Mesenchymal stem cell (in vitro differentiated cells and primary cell): ENCODE measurements around the gene HIVEP3.

Experiments
- DNase-seq: peaks from one replicate; pipeline ENCODE4 v3.0.0-alpha.2; 2013
- H2AFZ ChIP-seq: one replicate; pipeline ENCODE4 v1.6.1; 2013; ENCODE audit warnings: low read depth, mild to moderate bottlenecking, control low read depth, inconsistent platforms, low read length, moderate library complexity
- H2AK5ac ChIP-seq: 2 replicates; pipeline ENCODE4 v1.6.1; 2013; ENCODE audit warnings: low read length, moderate library complexity, mild to moderate bottlenecking, inconsistent platforms; ENCODE audit not compliant: severe bottlenecking
- H2BK120ac ChIP-seq: one replicate; pipeline ENCODE4 v1.6.1; 2013; ENCODE audit warnings: low read depth, mild to moderate bottlenecking, inconsistent platforms, low read length, moderate library complexity
- H2BK12ac ChIP-seq, 2 experiments: one replicate each; pipeline ENCODE4 v1.6.1; 2013; ENCODE audit warnings: inconsistent platforms in 2 of 2, low read length in 2 of 2, mild to moderate bottlenecking in 2 of 2, moderate library complexity in 2 of 2, control low read depth in 1 of 2
- H2BK15ac ChIP-seq: one replicate; pipeline ENCODE4 v1.6.1; 2013; ENCODE audit warnings: mild to moderate bottlenecking, low read depth, inconsistent platforms; ENCODE audit not compliant: poor library complexity, severe bottlenecking
- H2BK5ac ChIP-seq: 2 replicates; pipeline ENCODE4 v1.6.1; 2013; ENCODE audit warnings: low read depth, mild to moderate bottlenecking, low read length, control low read depth, inconsistent platforms; ENCODE audit not compliant: poor library complexity, severe bottlenecking
- H3K14ac ChIP-seq, 2 experiments: one replicate each; pipeline ENCODE4 v1.6.1; 2013; ENCODE audit warnings: inconsistent platforms in 2 of 2, low read length in 2 of 2, control low read depth in 1 of 2, mild to moderate bottlenecking in 1 of 2, moderate library complexity in 1 of 2
- H3K18ac ChIP-seq, 2 experiments: one replicate each; pipeline ENCODE4 v1.6.1; 2013; ENCODE audit warnings: inconsistent platforms in 2 of 2, low read length in 2 of 2, control low read depth in 1 of 2, low read depth in 1 of 2, mild to moderate bottlenecking in 1 of 2
- H3K23ac ChIP-seq, 2 experiments: one replicate each; pipeline ENCODE4 v1.6.1; 2013; ENCODE audit warnings: inconsistent platforms in 2 of 2, low read length in 2 of 2, mild to moderate bottlenecking in 2 of 2, moderate library complexity in 2 of 2, control low read depth in 1 of 2
- H3K27ac ChIP-seq: 2 replicates; pipeline ENCODE4 v1.5.1; 2013; ENCODE audit warnings: mild to moderate bottlenecking, moderate library complexity, low read length, control low read depth, inconsistent platforms; ENCODE audit not compliant: poor library complexity, severe bottlenecking
- H3K27me3 ChIP-seq, 2 experiments: 2 replicates each; pipeline versions ENCODE4 v1.6.1 to v1.7.0; 2013; ENCODE audit warnings: low read length in 2 of 2, mild to moderate bottlenecking in 2 of 2, moderate library complexity in 2 of 2, control low read depth in 1 of 2, inconsistent platforms in 1 of 2; ENCODE audit not compliant: control insufficient read depth in 1 of 2, insufficient read depth in 1 of 2
- H3K36me3 ChIP-seq, 2 experiments: 2 replicates each; pipeline versions ENCODE4 v1.6.1 to v1.7.0; 2013; ENCODE audit warnings: low read length in 2 of 2, control low read depth in 1 of 2, inconsistent platforms in 1 of 2, low read depth in 1 of 2, mild to moderate bottlenecking in 1 of 2; ENCODE audit not compliant: insufficient read depth in 2 of 2, control insufficient read depth in 1 of 2
- H3K4ac ChIP-seq, 2 experiments: one replicate each; pipeline ENCODE4 v1.6.1; 2013; ENCODE audit warnings: inconsistent platforms in 2 of 2, low read length in 2 of 2, mild to moderate bottlenecking in 2 of 2, moderate library complexity in 2 of 2, control low read depth in 1 of 2, low read depth in 1 of 2
- H3K4me1 ChIP-seq: 2 replicates; pipeline ENCODE4 v1.6.1; 2013; ENCODE audit warnings: low read depth, low read length, control low read depth; ENCODE audit not compliant: control insufficient read depth, insufficient read depth
- H3K4me2 ChIP-seq: 2 replicates; pipeline ENCODE4 v1.6.1; 2013; ENCODE audit warnings: low read length, mild to moderate bottlenecking, inconsistent platforms; ENCODE audit not compliant: poor library complexity, severe bottlenecking
- H3K4me3 ChIP-seq, 2 experiments: 2 replicates each; pipeline versions ENCODE4 v1.5.1 to v1.7.0; 2013; ENCODE audit warnings: low read length in 2 of 2, mild to moderate bottlenecking in 2 of 2, control low read depth in 1 of 2, low read depth in 1 of 2; ENCODE audit not compliant: insufficient read depth in 1 of 2
- H3K79me1 ChIP-seq: replicated peaks from 2 replicates; pipeline ENCODE4 v1.6.1; 2013; ENCODE audit warnings: mild to moderate bottlenecking, control low read depth, low read length, inconsistent platforms; ENCODE audit not compliant: poor library complexity, severe bottlenecking
- H3K9ac ChIP-seq: 2 replicates; pipeline ENCODE4 v1.7.0; 2013; ENCODE audit warnings: mild to moderate bottlenecking, low read length, moderate library complexity
- H3K9me3 ChIP-seq: 2 replicates; pipeline ENCODE4 v1.7.0; 2013; ENCODE audit warnings: mild to moderate bottlenecking, low read length; ENCODE audit not compliant: control insufficient read depth
- H4K8ac ChIP-seq: one replicate; pipeline ENCODE4 v1.6.1; 2013; ENCODE audit warnings: inconsistent platforms, mild to moderate bottlenecking, low read length, moderate library complexity
- H4K91ac ChIP-seq: one replicate; pipeline ENCODE4 v1.6.1; 2013; ENCODE audit warnings: mild to moderate bottlenecking, low read length, inconsistent platforms
- WGBS: methylation state at CpG from one replicate; pipeline ENCODE4 v1.1.7; 2013; ENCODE audit warnings: mixed read lengths; 5-methylcytosine and 5-hydroxymethylcytosine counted together

Gene HIVEP3

GRCh38 chr1:41661428-41662060, 257.2 kb downstream of the HIVEP3 start:
- 5% methylated on average over 42 of the region's 44 CpGs for WGBS
- H2BK5ac ChIP-seq = no peak overlapping the region

GRCh38 chr1:41660570-41661427, 257.9 kb downstream of the HIVEP3 start:
- no peak overlapping the region for H3K9ac ChIP-seq
- no peak overlapping the region for H3K23ac ChIP-seq
- 89% methylated on average over 5 of the region's 5 CpGs for WGBS
- peaks cover 18% of the 10 kb centered on the region for H3K79me1 ChIP-seq
- H3K27me3 ChIP-seq = peaks cover 0 to 27% of the 10 kb centered on the region in 2 experiments
- no peak overlapping the region for H2AK5ac ChIP-seq
- no peak overlapping the region for H3K4ac ChIP-seq
- H2BK5ac ChIP-seq = no peak overlapping the region
- no peak overlapping the region for H2BK12ac ChIP-seq
- no peak overlapping the region for H3K18ac ChIP-seq
- no peak overlapping the region for H2BK120ac ChIP-seq
- H4K91ac ChIP-seq = no peak overlapping the region
- H2BK15ac ChIP-seq = no peak overlapping the region
- peak overlapping the region; percentile 98 for H3K4me2 ChIP-seq
- no peak overlapping the region for H3K14ac ChIP-seq
- H3K9me3 ChIP-seq = no peaks in the 10 kb centered on the region
- H3K36me3 ChIP-seq = no peaks in the 10 kb centered on the region
- H4K8ac ChIP-seq = no peak overlapping the region
- no peak for DNase-seq
- H3K4me1 ChIP-seq = peaks cover 27% of the 10 kb centered on the region
- no peak overlapping the region for H3K27ac ChIP-seq
- no peak overlapping the region for H2AFZ ChIP-seq
- H3K4me3 ChIP-seq = peak overlapping the region; percentile 63 to 80

More at GRCh38 chr1:41661428-41662060, 257.2 kb downstream of the HIVEP3 start:
- Histone ChIP-seq H2BK12ac (peak overlapping the region in 1 of 2 experiments; percentile 42), H2BK120ac (no peak overlapping the region), H3K4me3 (peak overlapping the region; percentile 63 to 80), H3K27me3 (peaks cover 0 to 27% of the 10 kb centered on the region in 2 experiments), H3K4ac (no peak overlapping the region), H4K91ac (peak overlapping the region; percentile 65), H2BK15ac (no peak overlapping the region), H2AFZ (peak overlapping the region; percentile 74), H2AK5ac (no peak overlapping the region), H4K8ac (no peak overlapping the region), H3K27ac (no peak overlapping the region), H3K4me2 (peak overlapping the region; percentile 98), H3K4me1 (peaks cover 29% of the 10 kb centered on the region), H3K18ac (peak overlapping the region; percentile 16 to 85), H3K79me1 (peaks cover 14% of the 10 kb centered on the region), H3K14ac (peak overlapping the region in 1 of 2 experiments; percentile 88), H3K36me3 (no peaks in the 10 kb centered on the region), H3K23ac (peak overlapping the region in 1 of 2 experiments; percentile 87), H3K9ac (peak overlapping the region; percentile 68), H3K9me3 (no peaks in the 10 kb centered on the region)
- no peak for DNase-seq

- WGBS = over 99% methylated on average over 5 of the region's 5 CpGs
- no peaks in the 10 kb centered on the region for H3K36me3 ChIP-seq
These were observed 258.8 kb downstream of the HIVEP3 start for GRCh38 chr1:41659903-41660302.

GRCh38 chr1:41659159-41659495, 259.6 kb downstream of the HIVEP3 start:
- no peak overlapping the region for H3K14ac ChIP-seq
- no peak overlapping the region for H3K18ac ChIP-seq
- no peak overlapping the region for H3K9ac ChIP-seq
- no peak overlapping the region for H3K4me3 ChIP-seq
- no peak overlapping the region for H2BK120ac ChIP-seq
- no peak overlapping the region for H2AFZ ChIP-seq
- no peak overlapping the region for H3K27ac ChIP-seq
- H3K4me2 ChIP-seq = no peak overlapping the region
- peaks cover 19% of the 10 kb centered on the region for H3K4me1 ChIP-seq
- DNase-seq = no peak
- peaks cover 0 to 27% of the 10 kb centered on the region in 2 experiments for H3K27me3 ChIP-seq
- H3K9me3 ChIP-seq = no peaks in the 10 kb centered on the region
- no peak overlapping the region for H4K91ac ChIP-seq
- H2BK12ac ChIP-seq = no peak overlapping the region
- H2AK5ac ChIP-seq = no peak overlapping the region
- H4K8ac ChIP-seq = no peak overlapping the region
- no peaks in the 10 kb centered on the region for H3K36me3 ChIP-seq
- no peak overlapping the region for H3K4ac ChIP-seq
- H2BK5ac ChIP-seq = no peak overlapping the region
- H3K79me1 ChIP-seq = peaks cover 18% of the 10 kb centered on the region
- H2BK15ac ChIP-seq = no peak overlapping the region
- H3K23ac ChIP-seq = no peak overlapping the region
- 77% methylated on average over 2 of the region's 2 CpGs for WGBS

More at GRCh38 chr1:41659903-41660302, 258.8 kb downstream of the HIVEP3 start:
- Histone ChIP-seq H2BK5ac (no peak overlapping the region), H3K14ac (no peak overlapping the region), H3K9ac (no peak overlapping the region), H3K79me1 (peaks cover 18% of the 10 kb centered on the region), H3K27ac (no peak overlapping the region), H4K91ac (no peak overlapping the region), H2BK120ac (no peak overlapping the region), H2AK5ac (no peak overlapping the region), H3K18ac (no peak overlapping the region), H3K9me3 (no peaks in the 10 kb centered on the region), H2BK12ac (no peak overlapping the region), H3K4me2 (no peak overlapping the region), H3K23ac (no peak overlapping the region), H3K27me3 (peaks cover 0 to 27% of the 10 kb centered on the region in 2 experiments), H3K4me1 (peaks cover 21% of the 10 kb centered on the region), H4K8ac (no peak overlapping the region), H2AFZ (no peak overlapping the region), H3K4ac (no peak overlapping the region), H2BK15ac (no peak overlapping the region), H3K4me3 (no peak overlapping the region)
- no peak for DNase-seq
